Activated CD8-positive, alpha-beta T cell treated with anti-CD3 and anti-CD28 coated beads for 36 hours (primary cell): ENCODE results near the gene LPCAT3. TPM values are rescaled to one million over a fixed set of nuclear protein-coding genes. Genes with fewer than 3 reads are reported as not detected.
"Not testable (repeated sequence)": the region's sequence is repeated elsewhere in the genome, so short reads cannot be mapped to it uniquely, and the experiment has no call there.

Experiments
- ATAC-seq: fragments of 200-7000 bp; cut with Tn5 transposase; one replicate; pipeline ENCODE4 v1.10.0; 2021; ENCODE audit warnings: mild to moderate bottlenecking, moderate library complexity
- CTCF ChIA-PET: fragments of 350-600 bp; sonication (Branson Sonifier 250); formaldehyde crosslinking; loops from one replicate; lab custom pipeline; 2021; ENCODE audit warnings: antibody characterized with exemption; lab: Charles Lee
- POLR2A ChIA-PET: fragments of 350-600 bp; sonication (Branson Sonifier 250); formaldehyde crosslinking; loops from one replicate; lab custom pipeline; 2021; ENCODE audit warnings: antibody characterized with exemption; lab: Charles Lee
- DNase-seq: peaks from one replicate; pipeline ENCODE4 v3.0.0-alpha.2; 2020
- H3K27ac Mint-ChIP-seq: one replicate; pipeline ENCODE4 v1.8.0; 2021; ENCODE audit warnings: mild to moderate bottlenecking, mixed read lengths
- H3K27me3 Mint-ChIP-seq: one replicate; pipeline ENCODE4 v1.8.0; 2021; ENCODE audit warnings: mixed read lengths
- H3K36me3 Mint-ChIP-seq: one replicate; pipeline ENCODE4 v1.8.0; 2021; ENCODE audit warnings: low read depth, mixed read lengths
- H3K4me1 Mint-ChIP-seq: one replicate; pipeline ENCODE4 v1.8.0; 2021; ENCODE audit warnings: low read depth, mixed read lengths
- H3K4me3 Mint-ChIP-seq: one replicate; pipeline ENCODE4 v1.8.0; 2021; ENCODE audit warnings: mild to moderate bottlenecking, moderate library complexity, mixed read lengths
- H3K9me3 Mint-ChIP-seq: one replicate; pipeline ENCODE4 v1.8.0; 2021; ENCODE audit warnings: mixed read lengths
- intact Hi-C: fragments of 100-400 bp; cut with micrococcal nuclease; formaldehyde crosslinking; loops from one replicate; pipeline ENCODE4 v1.10.0; 2022
- total RNA-seq, 2 experiments: library from RNA; stranded (reverse); gene quantifications; one replicate each; pipeline ENCODE4 v1.2.3, GENCODE V29; 2021
- TF ChIP-seq, protein P1 (sequence below): fragments of 200-600 bp; IDR thresholded peaks from one replicate; pipeline ENCODE4 v1.8.0; 2022; ENCODE audit warnings: antibody characterized with exemption, mild to moderate bottlenecking

The LPCAT3 gene
- total RNA-seq, 2 experiments from 2014 or later: 17.3 to 18.1 TPM

- Mint-ChIP-seq H3K27ac (no peak overlapping the region), H3K4me1 (peaks cover 9% of the 10 kb centered on the region), H3K9me3 (no peaks in the 10 kb centered on the region), H3K27me3 (no peaks in the 10 kb centered on the region), H3K36me3 (no peaks in the 10 kb centered on the region), H3K4me3 (no peak overlapping the region)
- intact Hi-C loops: no loop called here
- DNase-seq (no peak), ATAC-seq (no peak)
- CTCF ChIA-PET: no interaction called here
- POLR2A ChIA-PET: no interaction called here
- TF ChIP-seq, protein P1, sequence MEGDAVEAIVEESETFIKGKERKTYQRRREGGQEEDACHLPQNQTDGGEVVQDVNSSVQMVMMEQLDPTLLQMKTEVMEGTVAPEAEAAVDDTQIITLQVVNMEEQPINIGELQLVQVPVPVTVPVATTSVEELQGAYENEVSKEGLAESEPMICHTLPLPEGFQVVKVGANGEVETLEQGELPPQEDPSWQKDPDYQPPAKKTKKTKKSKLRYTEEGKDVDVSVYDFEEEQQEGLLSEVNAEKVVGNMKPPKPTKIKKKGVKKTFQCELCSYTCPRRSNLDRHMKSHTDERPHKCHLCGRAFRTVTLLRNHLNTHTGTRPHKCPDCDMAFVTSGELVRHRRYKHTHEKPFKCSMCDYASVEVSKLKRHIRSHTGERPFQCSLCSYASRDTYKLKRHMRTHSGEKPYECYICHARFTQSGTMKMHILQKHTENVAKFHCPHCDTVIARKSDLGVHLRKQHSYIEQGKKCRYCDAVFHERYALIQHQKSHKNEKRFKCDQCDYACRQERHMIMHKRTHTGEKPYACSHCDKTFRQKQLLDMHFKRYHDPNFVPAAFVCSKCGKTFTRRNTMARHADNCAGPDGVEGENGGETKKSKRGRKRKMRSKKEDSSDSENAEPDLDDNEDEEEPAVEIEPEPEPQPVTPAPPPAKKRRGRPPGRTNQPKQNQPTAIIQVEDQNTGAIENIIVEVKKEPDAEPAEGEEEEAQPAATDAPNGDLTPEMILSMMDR: no peak
Measured at GRCh38 chr12:7038591-7038990, 20.3 kb upstream of the LPCAT3 start.

- H3K9me3 Mint-ChIP-seq, H3K4me3 Mint-ChIP-seq, H3K36me3 Mint-ChIP-seq, H3K27me3 Mint-ChIP-seq, DNase-seq, ATAC-seq, H3K4me1 Mint-ChIP-seq, POLR2A ChIA-PET, H3K27ac Mint-ChIP-seq, intact Hi-C loops: not testable (repeated sequence)
- CTCF ChIA-PET: interaction anchor here (2.1 kb wide), 1 partner anchor 19 kb away, joined by 12 read pairs; the partner anchor contains the start of gene LPCAT3
Measured at GRCh38 chr12:7037411-7037810, 19.1 kb upstream of the LPCAT3 start.

DNA sequence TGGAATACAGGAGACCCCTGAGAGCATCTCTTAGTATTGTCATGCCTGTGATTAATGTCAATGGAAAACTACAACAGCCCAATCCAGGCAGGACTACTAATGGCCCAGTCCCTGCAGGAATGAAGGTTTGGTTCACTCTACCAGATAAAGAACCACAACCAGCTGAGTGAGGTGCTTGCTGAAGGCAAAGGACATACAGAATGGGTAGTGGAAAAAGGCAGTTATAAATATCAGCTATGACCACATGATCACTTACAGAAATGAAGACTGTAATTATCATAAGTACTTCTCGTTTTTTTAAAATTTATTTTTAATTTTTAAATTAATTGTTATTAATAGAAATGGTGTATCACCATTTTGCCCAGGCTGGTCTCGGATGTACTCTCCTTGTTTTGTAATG, 17.2 kb upstream of the LPCAT3 start:
- no peaks in the 10 kb centered on the region for H3K36me3 Mint-ChIP-seq
- H3K27me3 Mint-ChIP-seq: no peaks in the 10 kb centered on the region
- H3K9me3 Mint-ChIP-seq: no peaks in the 10 kb centered on the region
- ATAC-seq (no peak), DNase-seq (no peak)
- intact Hi-C loops: no loop called here
- TF ChIP-seq, protein P1: no peak
- H3K4me3 Mint-ChIP-seq: no peak overlapping the region
- CTCF ChIA-PET: no interaction called here
- H3K4me1 Mint-ChIP-seq: peaks cover 9% of the 10 kb centered on the region
- H3K27ac Mint-ChIP-seq: no peak overlapping the region
- POLR2A ChIA-PET: no interaction called here

DNA sequence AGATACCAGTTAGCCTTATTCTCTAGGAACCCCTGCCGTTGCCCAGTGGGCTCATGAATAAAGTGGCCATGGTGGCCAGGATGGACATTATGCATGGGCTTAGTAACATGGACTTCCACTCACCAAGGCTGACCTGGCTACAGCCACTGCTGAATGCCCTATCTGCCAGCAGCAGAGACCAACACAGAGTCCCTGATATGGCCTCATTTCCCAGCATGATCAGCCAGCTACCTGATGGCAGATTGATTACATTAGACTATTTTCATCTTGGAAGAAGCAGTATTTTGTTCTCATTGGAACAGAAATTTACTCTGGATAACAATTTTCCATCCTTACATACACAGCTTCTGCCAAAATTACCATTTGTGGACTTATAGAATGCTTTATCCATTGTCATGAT, 16.2 kb upstream of the LPCAT3 start:
- Mint-ChIP-seq H3K9me3 (no peaks in the 10 kb centered on the region), H3K27ac (no peak overlapping the region), H3K27me3 (no peaks in the 10 kb centered on the region), H3K4me1 (peaks cover 9% of the 10 kb centered on the region), H3K4me3 (no peak overlapping the region), H3K36me3 (no peaks in the 10 kb centered on the region)
- ChIA-PET CTCF (interaction anchor here (1.8 to 3.1 kb wide), 2 partner anchors 7 to 79 kb away, joined by 7 to 10 read pairs; no protein-coding TSS in a partner anchor), POLR2A (interaction anchor here (2.0 kb wide), 1 partner anchor 91 kb away, joined by 5 read pairs; the partner anchor contains the start of genes C12orf57 and RNU7-1)
- ATAC-seq: no peak
- TF ChIP-seq, protein P1: no peak
- DNase-seq: no peak
- intact Hi-C loops: no loop called here

DNA sequence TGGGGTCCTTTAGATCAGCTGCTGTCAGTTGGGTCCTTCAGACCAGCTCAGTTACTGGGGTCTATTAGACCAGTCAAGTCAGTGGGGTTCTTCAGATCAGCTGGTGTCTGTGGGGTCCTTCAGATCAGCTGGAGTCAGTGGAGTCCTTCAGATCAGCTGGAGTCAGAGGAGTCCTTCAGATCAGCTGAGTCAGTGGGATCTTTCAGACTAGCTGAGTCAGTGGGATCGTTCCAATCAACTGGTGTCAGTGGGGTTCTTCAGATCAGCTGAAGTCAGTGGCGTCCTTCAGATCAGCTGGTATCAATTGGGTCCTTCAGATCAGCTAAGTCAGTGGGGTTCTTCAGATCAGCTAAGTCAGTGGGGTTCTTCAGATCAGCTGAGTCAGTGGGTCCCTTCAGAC, 14.7 kb upstream of the LPCAT3 start:
- H3K27ac Mint-ChIP-seq: no peak overlapping the region
- intact Hi-C loops: no loop called here

More for the DNA sequence above, 14.7 kb upstream of the LPCAT3 start:
- no peak for DNase-seq
- no peaks in the 10 kb centered on the region for H3K9me3 Mint-ChIP-seq
- no peak overlapping the region for H3K4me3 Mint-ChIP-seq
- ChIA-PET CTCF (interaction anchor here (0.8 to 3.1 kb wide), 7 partner anchors 8 to 95 kb away, joined by 3 to 10 read pairs (median 3); partner anchors contain the start of gene LPCAT3), POLR2A (interaction anchor here (0.5 to 2.0 kb wide), 3 partner anchors 15 to 698 kb away, joined by 3 to 5 read pairs (median 4); partner anchors contain the start of genes C12orf57, LPCAT3 and RNU7-1)
- no peaks in the 10 kb centered on the region for H3K27me3 Mint-ChIP-seq
- TF ChIP-seq, protein P1: no peak
- H3K36me3 Mint-ChIP-seq: no peaks in the 10 kb centered on the region
- no peak for ATAC-seq
- peaks cover 9% of the 10 kb centered on the region for H3K4me1 Mint-ChIP-seq
